Adrenal gland (tissue), 5 donors: ENCODE measurements around the gene ARL8B.

Experiments
- CTCF ChIP-seq, 6 experiments: fragments of 450-650 bp in 4 of 6; fragments of 200-600 bp in 2 of 6; sonication (generic) in 1 of 6; IDR thresholded peaks; 1 replicate in 5 of 6; 2 replicates in 1 of 6; pipeline versions ENCODE4 v1.5.1 to v1.8.0; 2016 to 2021; ENCODE audit warnings: antibody characterized with exemption in 6 of 6, mild to moderate bottlenecking in 2 of 6, moderate library complexity in 1 of 6
- POLR2A ChIP-seq, 2 donors: fragments of 450-650 bp; IDR thresholded peaks; one replicate each; pipeline ENCODE4 v1.6.1; 2017; ENCODE audit warnings: antibody characterized with exemption in 2 of 2, mild to moderate bottlenecking in 2 of 2, moderate library complexity in 1 of 2
- donor health status: DM: no; HTN: no; CAD: no.

DNA sequence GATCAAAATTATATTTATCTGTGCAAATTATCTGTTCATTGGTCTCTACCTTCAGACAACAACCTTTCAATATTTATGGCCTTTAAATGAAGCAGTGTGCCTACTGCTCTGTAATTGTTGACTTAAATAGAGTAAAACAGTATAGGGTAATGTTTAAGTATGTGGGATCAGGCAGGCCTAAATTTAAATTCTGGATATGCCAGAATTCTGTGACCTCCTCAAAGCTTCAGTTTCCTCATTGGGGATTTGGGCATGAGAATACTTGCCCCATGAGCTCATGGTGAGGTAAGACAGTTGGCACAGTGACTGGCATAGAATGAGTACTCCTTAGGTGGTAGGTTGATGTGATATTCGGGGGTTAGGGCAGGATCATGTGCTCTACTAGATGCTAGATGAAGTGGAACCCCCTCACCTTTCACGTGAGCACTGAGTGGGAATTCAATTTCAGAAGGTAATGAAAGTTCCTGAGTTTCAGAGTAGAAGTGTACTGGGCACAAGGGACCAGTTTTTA is 14.9 kb downstream of the ARL8B start:
- no peak for TF ChIP-seq CTCF (IDR thresholded peaks at IDR 0.05)
- no peak for TF ChIP-seq POLR2A (IDR thresholded peaks at IDR 0.05)
